ENCODE results near the gene FBXW5.

GRCh38 chr9:136963341-136963740 lies 18.8 kb upstream of the FBXW5 start:
- TF ChIP-seq POLR2AphosphoS5 (IDR thresholded peaks at IDR 0.05; ENCODE audit: low read depth, low read length) (no peak), REST (IDR thresholded peaks at IDR 0.05; ENCODE audit: insufficient read depth in 1 of 2, low read depth in 2 of 2, low read length in 2 of 2) (no peak), TAF1 (IDR thresholded peaks at IDR 0.05; ENCODE audit: borderline replicate concordance, insufficient read depth, low read length) (no peak)
